HEK293 (cell line): ENCODE data around the gene EML4.

Source experiments
- CTCF ChIP-seq: fragments of 450-650 bp; formaldehyde crosslinking; IDR thresholded peaks from 2 replicates; pipeline ENCODE4 v1.5.1; 2016; ENCODE audit warnings: missing biosample characterization, missing genetic modification characterization
- ZNF140 ChIP-seq: fragments of 450-650 bp; formaldehyde crosslinking; IDR thresholded peaks from 2 replicates; pipeline ENCODE4 v1.5.1; 2016; ENCODE audit warnings: missing biosample characterization, missing genetic modification characterization

- no peak for TF ChIP-seq ZNF140 (tag by site-specific recombination)
- TF ChIP-seq CTCF (tag by site-specific recombination): no peak
Measured at GRCh38 chr2:42360493-42360889, 191.3 kb downstream of the EML4 start.
